Karpas-422 (cell line): Measurements from ENCODE around the gene RARB. TPM values are rescaled to one million over a fixed set of nuclear protein-coding genes. Genes with fewer than 3 reads are reported as not detected.

Source experiments
- DNase-seq: peaks from one replicate; pipeline ENCODE4 v3.0.0-alpha.2; 2015
- H2AFZ ChIP-seq: fragments of 200-600 bp; sonication (generic); 2 replicates; pipeline ENCODE4 v1.6.1; 2014; ENCODE audit warnings: antibody characterized with exemption, low read length, mixed read lengths
- H3K27ac ChIP-seq: fragments of 200-600 bp; sonication (generic); 2 replicates; pipeline ENCODE4 v1.5.1; 2014; ENCODE audit warnings: mild to moderate bottlenecking, low read length, moderate library complexity
- H3K27me3 ChIP-seq: fragments of 200-600 bp; sonication (generic); 2 replicates; pipeline ENCODE4 v1.6.1; 2014; ENCODE audit warnings: low read length, mixed read lengths
- H3K36me3 ChIP-seq: fragments of 200-600 bp; sonication (generic); 2 replicates; pipeline ENCODE4 v1.6.1; 2014; ENCODE audit warnings: low read length, mixed read lengths; ENCODE audit not compliant: insufficient read depth
- H3K4me1 ChIP-seq: fragments of 200-600 bp; sonication (generic); 2 replicates; pipeline ENCODE4 v1.6.1; 2014; ENCODE audit warnings: mild to moderate bottlenecking, low read length, mixed read lengths
- H3K4me2 ChIP-seq: fragments of 200-600 bp; sonication (generic); 2 replicates; pipeline ENCODE4 v1.6.1; 2014; ENCODE audit warnings: low read length, low read depth, mild to moderate bottlenecking; ENCODE audit not compliant: poor library complexity, severe bottlenecking
- H3K4me3 ChIP-seq: fragments of 200-600 bp; sonication (generic); 2 replicates; pipeline ENCODE4 v1.5.1; 2014; ENCODE audit warnings: mild to moderate bottlenecking, antibody characterized with exemption, low read length, mixed read lengths
- H3K79me2 ChIP-seq: fragments of 200-600 bp; sonication (generic); 2 replicates; pipeline ENCODE4 v1.6.1; 2014; ENCODE audit warnings: mild to moderate bottlenecking, low read length, mixed read lengths
- H3K9ac ChIP-seq: fragments of 200-600 bp; sonication (generic); 2 replicates; pipeline ENCODE4 v1.6.0; 2014; ENCODE audit warnings: low read length
- H3K9me2 ChIP-seq: fragments of 200-600 bp; sonication (generic), shearing (Covaris generic); replicated peaks from 2 replicates; pipeline ENCODE4 v1.6.0; 2014; ENCODE audit warnings: mild to moderate bottlenecking, low read length, moderate library complexity; ENCODE audit not compliant: insufficient read depth
- H3K9me3 ChIP-seq: fragments of 300-700, 200-600 bp; sonication (generic); 2 replicates; pipeline ENCODE4 v1.6.1; 2014; ENCODE audit warnings: low read length, mixed read lengths
- H4K20me1 ChIP-seq: fragments of 200-600 bp; sonication (generic); 2 replicates; pipeline ENCODE4 v1.6.1; 2014; ENCODE audit warnings: mild to moderate bottlenecking, antibody characterized with exemption, low read length, low read depth; ENCODE audit not compliant: insufficient read depth
- total RNA-seq: library from RNA; depleted of rRNA; stranded (reverse); fragments of >200 nt; shearing (Covaris generic); gene quantifications from 2 replicates; pipeline ENCODE4 v1.2.3, GENCODE V29; 2014; ENCODE audit warnings: low replicate concordance

The RARB gene
- total RNA-seq, 1 experiment from 2014 or later: not detected

GRCh38 chr3:25563601-25564000, 135.5 kb downstream of the RARB start:
- Histone ChIP-seq H3K36me3 (no peaks in the 10 kb centered on the region), H3K27ac (no peak overlapping the region), H3K9ac (no peak overlapping the region), H3K27me3 (no peaks in the 10 kb centered on the region), H3K4me2 (no peak overlapping the region), H3K4me1 (no peaks in the 10 kb centered on the region), H3K9me2 (no peaks in the 10 kb centered on the region), H3K9me3 (no peaks in the 10 kb centered on the region), H3K4me3 (no peak overlapping the region), H3K79me2 (no peaks in the 10 kb centered on the region), H4K20me1 (no peaks in the 10 kb centered on the region), H2AFZ (no peak overlapping the region)
- no peak for DNase-seq

- H3K79me2 ChIP-seq: no peaks in the 10 kb centered on the region
- no peaks in the 10 kb centered on the region for H3K4me1 ChIP-seq
- no peak for DNase-seq
- H3K9me3 ChIP-seq: no peaks in the 10 kb centered on the region
- H3K4me2 ChIP-seq: no peak overlapping the region
- H3K9me2 ChIP-seq: no peaks in the 10 kb centered on the region
- H3K27ac ChIP-seq: no peak overlapping the region
- no peak overlapping the region for H2AFZ ChIP-seq
- no peak overlapping the region for H3K4me3 ChIP-seq
- H3K9ac ChIP-seq: no peak overlapping the region
- no peaks in the 10 kb centered on the region for H4K20me1 ChIP-seq
- H3K36me3 ChIP-seq: no peaks in the 10 kb centered on the region
- H3K27me3 ChIP-seq: no peaks in the 10 kb centered on the region
Observed at GRCh38 chr3:25564075-25564474, 136.0 kb downstream of the RARB start.

GRCh38 chr3:25565807-25566206, 137.7 kb downstream of the RARB start:
- no peaks in the 10 kb centered on the region for H3K27me3 ChIP-seq
- no peaks in the 10 kb centered on the region for H4K20me1 ChIP-seq
- H3K79me2 ChIP-seq: no peaks in the 10 kb centered on the region
- H3K4me3 ChIP-seq: no peak overlapping the region
- H3K9me3 ChIP-seq: no peaks in the 10 kb centered on the region
- no peak overlapping the region for H3K4me2 ChIP-seq
- no peaks in the 10 kb centered on the region for H3K36me3 ChIP-seq
- H3K4me1 ChIP-seq: no peaks in the 10 kb centered on the region
- no peak for DNase-seq
- H3K9ac ChIP-seq: no peak overlapping the region
- no peaks in the 10 kb centered on the region for H3K9me2 ChIP-seq
- H2AFZ ChIP-seq: no peak overlapping the region
- H3K27ac ChIP-seq: no peak overlapping the region

GRCh38 chr3:25566358-25566920, 138.4 kb downstream of the RARB start:
- no peak overlapping the region for H3K4me3 ChIP-seq
- no peak overlapping the region for H3K9ac ChIP-seq
- H2AFZ ChIP-seq: no peak overlapping the region

GRCh38 chr3:25567388-25567787, 139.3 kb downstream of the RARB start:
- H3K4me1 ChIP-seq: no peaks in the 10 kb centered on the region
- DNase-seq: no peak
- no peaks in the 10 kb centered on the region for H3K27me3 ChIP-seq
- H3K4me3 ChIP-seq: no peak overlapping the region
- H3K9me3 ChIP-seq: no peaks in the 10 kb centered on the region
- H2AFZ ChIP-seq: no peak overlapping the region
- H3K4me2 ChIP-seq: no peak overlapping the region
- H4K20me1 ChIP-seq: no peaks in the 10 kb centered on the region
- H3K9ac ChIP-seq: no peak overlapping the region
- H3K9me2 ChIP-seq: no peaks in the 10 kb centered on the region
- H3K36me3 ChIP-seq: no peaks in the 10 kb centered on the region
- no peak overlapping the region for H3K27ac ChIP-seq
- H3K79me2 ChIP-seq: no peaks in the 10 kb centered on the region

More at GRCh38 chr3:25566358-25566920, 138.4 kb downstream of the RARB start:
- Histone ChIP-seq H3K4me1 (no peaks in the 10 kb centered on the region), H3K36me3 (no peaks in the 10 kb centered on the region), H3K27ac (no peak overlapping the region), H3K9me2 (no peaks in the 10 kb centered on the region), H3K27me3 (no peaks in the 10 kb centered on the region), H3K79me2 (no peaks in the 10 kb centered on the region), H3K9me3 (no peaks in the 10 kb centered on the region), H4K20me1 (no peaks in the 10 kb centered on the region), H3K4me2 (no peak overlapping the region)
- DNase-seq: no peak

GRCh38 chr3:25567806-25568524, 139.9 kb downstream of the RARB start:
- no peaks in the 10 kb centered on the region for H3K4me1 ChIP-seq

GRCh38 chr3:25568525-25569078, 140.5 kb downstream of the RARB start:
- DNase-seq: no peak
- H3K4me3 ChIP-seq: no peak overlapping the region
- no peak overlapping the region for H2AFZ ChIP-seq
- no peaks in the 10 kb centered on the region for H3K36me3 ChIP-seq
- no peaks in the 10 kb centered on the region for H3K4me1 ChIP-seq
- no peaks in the 10 kb centered on the region for H3K79me2 ChIP-seq
- no peaks in the 10 kb centered on the region for H3K9me2 ChIP-seq
- no peaks in the 10 kb centered on the region for H3K9me3 ChIP-seq
- peak overlapping the region; percentile 28 for H3K4me2 ChIP-seq
- H3K27ac ChIP-seq: no peak overlapping the region
- H3K27me3 ChIP-seq: no peaks in the 10 kb centered on the region
- H4K20me1 ChIP-seq: no peaks in the 10 kb centered on the region
- peak overlapping the region; percentile 27; the same call in 1 of the 2 replicates for H3K9ac ChIP-seq

More at GRCh38 chr3:25567806-25568524, 139.9 kb downstream of the RARB start:
- no peak overlapping the region for H3K9ac ChIP-seq
- no peak overlapping the region for H3K4me2 ChIP-seq
- H3K9me2 ChIP-seq: no peaks in the 10 kb centered on the region
- no peak overlapping the region for H3K4me3 ChIP-seq
- no peaks in the 10 kb centered on the region for H3K79me2 ChIP-seq
- no peak overlapping the region for H3K27ac ChIP-seq
- H2AFZ ChIP-seq: no peak overlapping the region
- no peaks in the 10 kb centered on the region for H3K27me3 ChIP-seq
- H4K20me1 ChIP-seq: no peaks in the 10 kb centered on the region
- no peaks in the 10 kb centered on the region for H3K36me3 ChIP-seq
- H3K9me3 ChIP-seq: no peaks in the 10 kb centered on the region
- DNase-seq: no peak

- DNase-seq: no peak
- Histone ChIP-seq H3K27ac (no peak overlapping the region), H3K4me2 (no peak overlapping the region), H3K36me3 (no peaks in the 10 kb centered on the region), H2AFZ (no peak overlapping the region), H3K4me1 (no peaks in the 10 kb centered on the region), H3K9ac (no peak overlapping the region), H3K9me2 (no peaks in the 10 kb centered on the region), H3K4me3 (no peak overlapping the region), H3K27me3 (no peaks in the 10 kb centered on the region), H3K9me3 (no peaks in the 10 kb centered on the region), H3K79me2 (no peaks in the 10 kb centered on the region), H4K20me1 (no peaks in the 10 kb centered on the region)
Observed at GRCh38 chr3:25571285-25571684, 143.2 kb downstream of the RARB start.
